GM18873 (cell line): ENCODE data around the gene ALDH6A1.
"Not testable (repeated sequence)": the region's sequence is repeated elsewhere in the genome, so short reads cannot be mapped to it uniquely, and the experiment has no call there.

ENCODE experiments used
- ATAC-seq: cut with Tn5 transposase; IDR thresholded peaks from one replicate; pipeline ENCODE4 v1.9.1; 2021; ENCODE audit warnings: mild to moderate bottlenecking, moderate library complexity, moderate number of reproducible peaks; ENCODE audit not compliant: unreplicated experiment, low FRiP score

ALDH6A1 gene

DNA sequence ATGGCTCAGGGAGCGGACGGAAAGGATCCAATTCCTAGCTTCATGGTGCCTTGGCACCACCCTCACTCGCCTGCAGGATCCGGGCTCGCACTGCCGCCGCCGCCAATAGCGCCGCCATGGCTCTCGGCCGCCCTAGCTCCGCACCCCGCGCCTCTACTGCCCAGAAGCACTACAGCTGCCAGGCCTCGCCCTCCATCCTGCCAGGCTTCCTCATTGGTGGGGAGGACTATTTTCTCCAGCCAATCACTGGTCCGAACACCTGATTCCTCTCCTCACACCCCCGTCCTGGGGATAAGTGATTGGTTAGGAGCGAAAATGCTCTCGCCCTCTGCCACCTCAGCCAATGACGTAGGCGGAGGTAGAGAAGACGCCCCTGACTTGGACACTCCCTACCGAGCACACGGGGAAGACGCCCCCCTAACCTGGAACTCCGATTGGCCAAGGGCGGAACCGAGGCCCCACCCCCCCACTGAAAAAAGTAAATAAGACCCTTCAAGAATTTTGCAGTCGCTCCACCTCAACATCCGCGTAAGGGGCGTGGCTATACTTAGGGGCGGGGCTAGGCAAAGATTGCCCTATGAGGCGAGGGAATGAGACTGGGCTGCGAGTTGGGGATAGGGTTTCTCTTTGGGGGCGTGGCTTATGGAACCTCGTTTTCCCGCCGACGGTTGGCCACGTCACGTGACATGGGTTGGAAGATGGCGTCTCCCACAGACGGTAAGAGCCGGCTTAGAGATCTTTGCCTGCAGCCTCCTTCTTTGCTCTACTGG, at the start of gene ALDH6A1, which contains the start of gene LIN52:
TSS of gene ALDH6A1 (minus strand) at position 177 of the 770 bp plus-strand sequence. CDS start at position 118, 59 bp downstream.
TSS of gene LIN52 (plus strand) at position 680 of the 770 bp plus-strand sequence. CDS start at position 699, 19 bp downstream.
- peak; percentile 91 for ATAC-seq

DNA sequence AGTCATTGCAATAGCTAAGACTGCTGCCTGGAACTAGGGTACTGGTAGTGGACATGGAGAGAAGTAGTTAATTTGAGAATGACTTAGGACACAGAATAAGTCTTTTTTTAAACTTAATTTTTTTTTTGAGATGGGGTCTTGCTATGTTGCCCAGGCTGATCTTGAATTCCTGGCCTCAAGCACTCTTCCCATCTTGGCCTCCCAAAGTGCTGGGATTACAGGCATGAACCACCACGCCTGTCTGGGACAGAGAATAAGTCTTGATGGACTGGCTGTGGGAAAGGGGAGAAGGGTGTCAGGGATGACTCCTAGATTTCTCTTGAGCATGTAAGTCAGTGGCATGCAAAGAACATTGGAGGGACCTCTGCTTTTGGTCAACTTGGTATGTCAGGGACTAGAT, 43.4 kb upstream of the ALDH6A1 start:
- ATAC-seq: no peak

DNA sequence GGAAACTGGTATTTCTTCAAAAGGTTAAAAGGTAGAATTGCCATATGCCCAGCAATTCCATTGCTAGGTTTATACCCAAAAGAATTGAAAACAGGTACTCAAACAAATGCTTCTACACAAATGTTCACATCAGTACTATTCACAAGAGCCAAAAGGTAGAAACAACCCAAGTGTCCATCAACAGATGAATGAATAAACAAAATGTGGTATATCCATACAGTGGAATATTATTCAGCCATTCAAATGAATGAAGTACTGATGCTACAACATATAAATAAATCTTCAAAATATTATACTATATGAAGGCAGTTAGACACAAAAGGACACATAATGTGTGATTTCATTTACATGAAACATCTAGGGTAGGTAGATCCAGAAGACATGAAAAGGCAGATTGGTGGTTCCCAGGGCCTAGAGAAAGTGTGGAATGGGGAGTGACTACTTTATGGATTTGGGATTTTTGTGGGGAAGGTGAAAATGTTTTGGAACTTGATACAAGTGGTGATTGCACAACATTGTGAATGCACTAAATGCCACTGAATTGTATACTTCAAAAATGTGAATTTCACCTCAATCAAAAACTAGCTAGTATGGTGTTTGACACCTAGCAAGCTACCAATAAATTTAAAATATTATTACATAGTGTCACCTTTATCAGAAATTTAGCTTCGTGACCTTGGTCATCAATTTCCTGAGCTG, 42.2 kb upstream of the ALDH6A1 start:
- no peak for ATAC-seq

DNA sequence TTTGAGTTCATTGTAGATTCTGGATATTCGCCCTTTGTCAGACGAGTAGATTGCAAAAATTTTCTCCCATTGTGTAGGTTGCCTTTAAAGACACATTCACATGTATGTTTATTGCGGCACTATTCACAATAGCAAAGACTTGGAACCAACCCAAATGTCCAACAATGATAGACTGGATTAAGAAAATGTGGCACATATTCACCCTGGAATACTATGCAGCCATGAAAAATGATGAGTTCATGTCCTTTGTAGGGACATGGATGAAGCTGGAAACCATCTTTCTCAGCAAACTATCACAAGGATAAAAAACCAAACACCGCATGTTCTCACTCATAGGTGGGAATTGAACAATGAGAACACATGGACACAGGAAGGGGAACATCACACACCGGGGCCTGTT, 41.2 kb upstream of the ALDH6A1 start:
- not testable (repeated sequence) for ATAC-seq

DNA sequence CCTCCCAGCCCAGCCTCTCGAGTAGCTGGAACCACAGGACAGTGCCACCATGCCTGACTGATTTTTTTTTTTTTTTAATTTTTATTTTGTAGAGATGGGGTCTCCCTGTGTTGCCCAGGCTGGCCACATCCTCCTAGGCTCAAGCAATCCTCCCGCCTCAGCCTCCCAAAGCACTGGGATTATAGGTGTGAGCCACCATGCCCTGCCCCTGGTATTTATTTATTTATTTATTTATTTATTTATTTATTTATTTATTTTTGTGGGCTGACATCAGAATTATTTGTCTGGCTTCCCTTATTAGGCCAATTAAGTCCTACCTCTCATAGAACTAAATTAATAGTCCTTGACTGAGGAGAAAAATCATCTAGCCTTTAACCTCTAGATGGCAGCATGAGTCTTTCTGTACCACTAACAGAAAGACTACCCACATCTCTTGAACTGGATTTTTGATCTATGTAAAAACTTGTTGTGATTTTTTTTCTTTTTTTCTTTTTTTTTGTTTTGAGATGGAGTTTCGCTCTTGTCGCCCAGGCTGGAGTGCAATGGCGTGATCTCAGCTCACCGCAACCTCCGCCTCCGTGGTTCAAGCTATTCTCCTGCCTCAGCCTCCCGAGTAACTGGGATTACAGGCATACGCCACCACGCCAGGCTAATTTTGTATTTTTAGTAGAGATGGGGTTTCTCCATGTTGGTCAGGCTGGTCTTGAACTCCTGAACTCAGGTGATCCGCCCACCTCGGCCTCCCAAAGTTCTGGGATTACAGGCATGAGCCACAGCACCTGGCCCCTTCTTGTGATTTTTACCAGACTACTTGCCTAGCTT, 27.4 kb upstream of the ALDH6A1 start:
- not testable (repeated sequence) for ATAC-seq

DNA sequence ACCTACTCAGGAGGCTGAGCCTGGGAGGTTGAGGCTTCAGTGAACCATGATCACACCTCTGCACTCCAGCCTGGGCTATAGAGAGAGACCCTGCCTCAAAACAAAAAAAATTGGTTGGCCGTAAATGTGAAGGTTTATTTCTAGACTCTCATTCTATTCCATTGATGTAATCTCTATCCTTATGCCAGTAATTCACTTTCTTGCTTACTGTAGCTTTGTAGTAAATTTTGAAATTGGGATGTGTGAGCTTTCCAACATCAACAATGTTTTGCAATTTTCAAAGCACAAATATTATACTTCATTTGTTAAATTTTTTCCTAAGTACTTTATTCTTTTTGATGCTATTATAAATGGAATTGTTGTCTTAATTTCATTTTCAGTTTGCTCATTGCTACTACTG, 25.1 kb upstream of the ALDH6A1 start:
- ATAC-seq: no peak

DNA sequence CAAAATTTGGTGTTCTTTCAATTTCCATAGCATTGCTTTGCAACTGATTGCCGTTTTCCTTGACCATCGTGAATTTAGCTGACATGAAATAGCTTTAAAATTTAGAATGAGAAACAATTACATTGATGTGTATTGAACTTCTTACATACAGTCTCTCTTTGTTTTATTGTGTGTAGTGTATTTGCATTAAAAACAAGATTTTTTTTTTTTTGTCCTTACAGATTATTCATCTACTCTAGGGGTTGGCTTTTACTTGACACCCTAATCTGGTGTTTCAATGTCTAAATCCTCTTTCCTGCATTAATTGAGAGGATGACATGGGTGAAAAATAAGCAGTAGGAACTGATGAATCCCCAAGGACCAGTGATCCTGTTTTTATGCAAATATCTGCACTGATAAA, 21.1 kb upstream of the ALDH6A1 start:
- no peak for ATAC-seq

DNA sequence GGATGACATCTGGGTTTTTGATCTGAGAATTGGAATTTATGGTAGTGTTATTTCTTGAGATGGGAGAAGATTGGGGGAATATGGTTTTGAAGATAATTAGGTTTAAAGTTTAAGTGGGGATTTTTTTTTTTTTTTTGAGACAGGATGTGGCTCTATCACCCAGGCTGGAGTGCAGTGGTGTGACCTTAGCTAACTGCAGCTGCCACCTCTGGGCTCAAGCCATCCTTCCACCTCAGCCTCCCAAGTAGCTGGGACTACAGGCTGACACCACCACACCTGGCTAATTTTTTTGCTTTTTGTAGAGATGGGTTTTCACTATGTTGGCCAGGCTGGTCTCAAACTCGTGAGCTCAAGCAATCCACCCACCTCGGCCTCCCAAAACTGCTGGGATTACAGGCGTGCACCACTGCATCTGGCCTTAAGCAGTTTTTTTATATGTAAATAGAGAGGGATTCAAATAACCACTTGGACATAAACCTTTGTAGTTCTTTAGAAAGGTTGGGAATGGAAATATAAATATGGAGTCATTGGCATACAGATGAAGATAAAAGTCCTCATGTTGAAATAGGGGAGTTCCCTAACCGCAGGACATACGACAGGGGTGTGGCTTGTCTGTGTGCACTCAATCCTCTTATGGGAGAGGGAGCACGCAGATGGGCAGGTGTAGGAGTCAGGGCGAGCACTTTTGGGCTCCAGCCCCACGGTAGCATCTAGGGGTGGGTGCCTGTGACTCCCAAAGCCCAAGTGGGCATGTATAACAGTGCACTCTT, 5.2 kb upstream of the ALDH6A1 start:
- no peak for ATAC-seq

DNA sequence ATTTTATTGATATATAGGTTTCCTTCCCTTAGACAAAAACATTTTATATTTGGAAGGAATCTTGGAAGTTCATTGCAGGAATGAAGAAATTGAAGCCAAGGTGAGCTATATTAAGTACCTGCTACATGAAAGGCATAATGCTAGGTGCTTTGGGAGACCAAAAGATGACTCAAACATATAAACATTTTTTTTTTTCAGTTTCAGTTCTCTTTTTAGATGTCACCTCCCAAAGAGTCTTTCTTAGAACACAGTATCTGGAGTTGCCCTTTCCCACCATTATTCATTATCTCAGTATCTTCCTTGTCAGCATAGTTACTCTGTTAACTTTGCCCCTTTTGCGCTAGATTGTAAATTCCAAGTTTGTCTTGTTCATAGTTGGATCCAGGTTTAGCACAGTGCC, 1.6 kb upstream of the ALDH6A1 start:
- no peak for ATAC-seq

DNA sequence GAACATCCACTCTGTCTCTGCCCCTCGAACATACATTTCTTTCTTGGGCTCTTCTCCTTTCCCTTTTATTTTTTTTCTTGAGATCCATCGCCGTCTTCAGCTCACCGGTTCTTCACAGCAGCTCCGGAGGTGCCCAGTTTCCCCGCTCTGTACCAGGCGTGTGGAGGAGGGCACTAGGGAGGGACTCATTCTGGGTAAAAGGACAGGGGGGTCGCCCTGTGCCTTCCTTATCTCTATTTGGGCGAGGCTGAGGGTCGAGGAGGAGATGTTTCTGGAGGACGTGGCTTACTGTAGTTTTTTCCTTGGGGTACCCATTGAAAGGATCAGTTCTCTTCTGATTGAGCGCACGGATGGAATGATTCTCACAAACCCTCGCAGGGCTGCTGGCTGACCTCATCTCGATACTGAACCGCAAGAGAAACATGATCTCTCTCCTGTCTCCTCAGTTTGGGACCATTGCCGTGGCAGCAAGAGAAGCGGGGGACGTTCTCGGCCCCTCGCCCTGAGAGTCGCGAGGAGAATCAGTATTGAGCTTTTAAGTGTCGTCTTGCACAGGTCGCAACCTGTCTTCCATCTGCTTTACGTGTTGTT, 889 bp upstream of the ALDH6A1 start:
- ATAC-seq: peak; percentile 6

DNA sequence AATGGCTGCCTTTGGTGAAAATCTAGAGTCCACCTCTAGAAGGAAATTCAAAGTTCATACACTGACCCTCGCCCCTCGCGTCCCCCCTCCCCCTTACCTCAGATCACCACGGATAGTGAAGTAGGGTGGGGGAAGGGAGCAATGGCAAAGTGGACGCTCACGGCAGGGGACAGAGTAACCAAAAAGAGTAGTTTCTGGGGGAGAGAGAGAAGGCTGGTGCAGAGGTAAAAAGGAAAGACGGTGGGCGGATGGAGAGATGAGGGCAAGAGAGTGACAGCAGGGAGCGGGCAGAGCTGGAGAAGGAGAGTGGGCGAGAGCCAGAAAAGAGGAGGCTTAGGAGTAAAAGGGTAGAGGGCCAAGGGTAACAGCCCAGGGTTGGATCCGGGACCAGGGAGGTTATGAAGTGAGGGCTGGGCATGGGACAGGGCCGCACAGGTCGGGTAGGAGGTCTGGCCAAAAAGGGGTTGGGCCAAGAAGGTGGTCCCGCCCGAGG, 423 bp downstream of the ALDH6A1 start:
- ATAC-seq: no peak

DNA sequence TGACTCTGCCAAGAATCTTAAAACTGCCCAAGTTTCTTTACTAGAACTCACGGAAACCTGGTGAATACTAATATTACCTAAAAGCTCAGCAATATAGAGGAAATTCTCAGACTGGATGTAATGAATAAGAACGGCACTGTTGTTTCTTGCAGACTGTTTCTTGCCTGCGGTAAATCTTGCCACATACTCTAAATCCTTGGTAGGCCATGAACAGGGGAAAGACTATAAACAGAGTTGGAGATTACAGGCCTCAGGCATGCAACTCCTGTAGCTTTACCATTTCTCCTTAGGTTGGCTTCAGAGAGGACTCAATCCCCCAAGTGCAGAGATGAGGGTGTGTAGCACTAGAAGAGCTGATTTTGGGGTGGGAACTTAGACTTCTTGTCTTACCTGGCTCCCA, 1.1 kb downstream of the ALDH6A1 start:
- no peak for ATAC-seq

DNA sequence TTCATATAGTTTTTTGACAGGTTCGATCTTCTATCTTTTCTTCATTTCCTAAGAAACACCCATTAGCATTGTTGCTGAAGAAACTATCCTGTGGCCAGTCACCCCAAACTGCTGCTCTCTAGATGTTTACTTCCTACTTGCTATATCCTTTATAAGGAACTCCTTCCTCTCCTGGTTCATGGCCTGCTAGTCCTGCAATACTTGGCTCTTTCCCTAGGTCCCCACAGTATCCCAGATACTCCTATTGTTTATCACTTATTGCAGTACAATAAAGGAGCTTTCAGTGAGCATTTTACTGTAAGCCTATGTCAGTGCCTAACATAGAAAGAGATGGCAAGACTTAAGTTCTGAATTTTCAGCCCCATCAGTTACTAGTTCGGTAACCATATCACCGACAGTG, 2.8 kb downstream of the ALDH6A1 start:
- ATAC-seq: no peak

DNA sequence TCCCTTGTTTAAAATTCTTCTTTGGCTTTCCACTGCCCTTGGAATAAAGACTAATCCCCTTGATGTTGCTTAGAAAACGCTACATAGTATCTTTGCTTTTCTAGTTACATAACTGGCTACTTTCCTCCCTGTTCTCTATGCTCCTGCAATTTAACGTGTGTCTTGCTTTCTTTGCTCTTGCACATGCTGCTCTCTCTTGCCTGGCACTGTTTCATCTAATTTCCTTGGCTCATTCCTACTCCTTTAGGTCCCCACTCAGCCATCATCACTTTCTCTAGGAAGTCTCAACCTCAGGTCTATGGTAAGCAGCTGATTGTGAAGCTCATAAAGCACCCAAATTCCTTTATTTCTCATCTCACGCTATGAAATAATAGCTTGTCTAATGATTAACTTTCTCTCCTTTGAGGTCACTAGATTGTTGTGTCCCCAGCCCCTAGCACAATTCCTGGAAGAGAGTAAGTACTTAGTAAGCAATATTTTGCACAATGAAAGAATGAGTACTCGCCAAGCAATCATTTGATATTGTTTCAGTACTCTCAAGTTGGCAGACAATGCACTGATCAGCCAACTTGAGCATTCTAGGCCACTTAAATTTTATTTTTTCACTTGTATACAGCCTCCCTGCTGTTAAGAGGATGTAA, 3.3 kb downstream of the ALDH6A1 start:
- no peak for ATAC-seq

DNA sequence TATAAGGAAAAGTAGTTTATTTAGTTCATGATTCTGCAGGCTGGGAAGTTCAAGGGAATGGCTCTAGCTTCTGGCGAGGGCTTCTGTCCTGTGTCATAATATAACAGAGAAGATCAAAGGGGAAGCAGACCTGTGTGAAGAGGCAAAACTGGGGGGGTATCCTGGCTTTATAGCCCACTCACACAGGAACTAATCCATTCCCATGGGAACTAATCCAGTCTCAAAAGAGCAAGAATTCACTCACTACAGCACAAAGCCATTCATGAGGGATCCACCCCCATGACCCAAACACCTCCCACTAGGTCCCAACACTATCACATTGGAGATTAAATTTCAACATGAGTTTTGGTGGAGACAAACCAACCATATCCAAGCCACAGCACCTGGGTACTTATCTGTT, 6.9 kb downstream of the ALDH6A1 start:
- no peak for ATAC-seq

DNA sequence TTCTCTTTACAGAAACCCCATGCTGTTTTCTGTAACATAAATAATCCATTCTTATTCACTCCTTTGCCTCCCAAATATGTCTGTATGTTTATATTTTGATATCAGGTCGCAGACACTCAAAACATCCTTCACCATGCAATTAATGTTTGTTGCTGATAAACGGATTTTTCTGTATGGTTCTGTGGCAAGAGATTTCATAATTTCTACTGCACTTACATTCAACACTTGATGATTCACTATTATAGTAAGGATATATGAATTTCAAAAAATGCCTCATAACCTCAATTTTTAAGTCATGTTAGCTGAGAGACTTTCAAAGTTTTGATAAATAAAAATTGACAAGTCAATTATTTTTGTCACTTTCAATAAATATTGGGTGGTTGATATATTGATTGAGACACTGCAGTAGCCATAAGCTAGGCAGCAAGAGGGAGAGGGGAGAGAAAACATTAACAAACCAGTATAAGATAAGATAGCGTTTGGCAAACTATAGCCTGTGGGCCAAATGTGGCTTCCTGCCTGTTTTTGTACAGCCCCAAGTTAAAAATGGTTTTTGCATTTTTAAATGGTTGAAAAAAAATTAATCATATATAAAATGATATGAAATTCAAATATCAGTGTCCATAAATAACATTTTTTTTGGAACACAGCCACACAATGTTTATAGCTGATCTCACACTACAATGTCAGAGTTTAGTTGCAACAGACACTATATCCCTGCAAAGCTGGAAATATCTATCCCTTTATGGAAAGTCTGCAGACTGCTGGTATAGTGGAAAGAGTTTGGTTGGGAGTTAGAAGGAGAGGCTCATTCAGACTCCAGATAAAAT, 18.3 kb downstream of the ALDH6A1 start:
- no peak for ATAC-seq

DNA sequence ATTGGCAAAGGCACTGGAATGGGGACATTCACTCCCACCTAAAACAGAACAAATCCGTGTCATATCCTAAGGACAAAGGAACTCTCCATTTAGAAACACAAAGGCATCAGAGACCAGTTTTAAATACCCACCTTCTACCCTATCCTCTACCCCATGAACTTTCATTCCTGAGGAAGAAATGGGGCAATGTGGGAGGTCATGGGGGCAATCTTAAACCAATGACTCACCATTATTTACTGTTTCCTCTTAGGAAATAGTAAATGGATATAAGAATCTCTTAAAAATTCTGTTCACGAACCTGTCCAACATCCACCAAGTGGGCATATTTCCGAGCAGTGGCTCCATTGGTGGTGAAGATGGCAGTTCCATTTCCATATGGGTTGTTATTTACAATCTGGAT, 19.4 kb downstream of the ALDH6A1 start:
- ATAC-seq: no peak

DNA sequence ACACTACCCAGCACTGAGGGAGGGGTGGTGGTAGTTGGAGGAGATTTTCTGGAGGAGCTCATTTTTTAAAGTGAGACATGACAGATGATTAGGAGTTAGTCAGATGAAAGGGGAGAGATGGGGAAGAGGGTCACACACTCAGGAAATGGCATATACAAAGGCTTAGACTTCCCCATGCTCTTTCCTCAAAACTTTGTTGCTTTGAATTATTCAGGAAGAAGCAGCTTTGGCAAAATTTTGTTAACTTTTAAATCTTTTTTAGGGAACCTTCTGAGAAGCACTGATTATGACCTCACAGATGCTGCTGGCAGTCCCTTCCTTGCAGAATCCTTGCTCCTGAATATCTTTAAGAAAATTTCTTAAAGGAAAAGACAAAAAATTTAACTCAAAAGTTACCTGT, 19.8 kb downstream of the ALDH6A1 start:
- no peak for ATAC-seq

DNA sequence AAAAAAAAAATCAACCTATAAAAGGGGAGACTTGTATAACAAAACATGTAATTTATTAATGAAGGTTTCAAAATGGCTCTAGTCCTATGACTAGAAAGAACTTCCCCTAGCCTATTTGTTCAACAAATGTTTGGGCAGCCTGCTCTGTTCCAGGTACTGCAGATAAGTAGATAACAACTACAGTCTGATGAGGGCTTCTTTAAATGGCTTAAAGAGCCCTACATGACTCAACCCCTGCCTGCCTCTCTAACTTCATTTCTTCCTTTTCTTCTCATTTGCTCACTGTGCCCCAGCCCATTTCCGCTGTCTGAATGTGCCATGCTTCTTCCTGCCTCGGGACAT, 21.5 kb downstream of the ALDH6A1 start:
- ATAC-seq: no peak
